ENCODE data around the gene HDAC10. TPM values are rescaled to one million over a fixed set of nuclear protein-coding genes. Genes with fewer than 3 reads are reported as not detected.
A peak's percentile ranks its signal among the peaks of the same experiment; 100 is the strongest.

Gene HDAC10, protein sequence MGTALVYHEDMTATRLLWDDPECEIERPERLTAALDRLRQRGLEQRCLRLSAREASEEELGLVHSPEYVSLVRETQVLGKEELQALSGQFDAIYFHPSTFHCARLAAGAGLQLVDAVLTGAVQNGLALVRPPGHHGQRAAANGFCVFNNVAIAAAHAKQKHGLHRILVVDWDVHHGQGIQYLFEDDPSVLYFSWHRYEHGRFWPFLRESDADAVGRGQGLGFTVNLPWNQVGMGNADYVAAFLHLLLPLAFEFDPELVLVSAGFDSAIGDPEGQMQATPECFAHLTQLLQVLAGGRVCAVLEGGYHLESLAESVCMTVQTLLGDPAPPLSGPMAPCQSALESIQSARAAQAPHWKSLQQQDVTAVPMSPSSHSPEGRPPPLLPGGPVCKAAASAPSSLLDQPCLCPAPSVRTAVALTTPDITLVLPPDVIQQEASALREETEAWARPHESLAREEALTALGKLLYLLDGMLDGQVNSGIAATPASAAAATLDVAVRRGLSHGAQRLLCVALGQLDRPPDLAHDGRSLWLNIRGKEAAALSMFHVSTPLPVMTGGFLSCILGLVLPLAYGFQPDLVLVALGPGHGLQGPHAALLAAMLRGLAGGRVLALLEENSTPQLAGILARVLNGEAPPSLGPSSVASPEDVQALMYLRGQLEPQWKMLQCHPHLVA
- 29.1 to 36.8 TPM (median 35.3 TPM) in 3 replicates for total RNA-seq
- long read RNA-seq, partial matches to known transcripts: 4 of 27 reads
- long read RNA-seq, other reads (novel, unspliced or antisense): 20 of 27 reads

DNA sequence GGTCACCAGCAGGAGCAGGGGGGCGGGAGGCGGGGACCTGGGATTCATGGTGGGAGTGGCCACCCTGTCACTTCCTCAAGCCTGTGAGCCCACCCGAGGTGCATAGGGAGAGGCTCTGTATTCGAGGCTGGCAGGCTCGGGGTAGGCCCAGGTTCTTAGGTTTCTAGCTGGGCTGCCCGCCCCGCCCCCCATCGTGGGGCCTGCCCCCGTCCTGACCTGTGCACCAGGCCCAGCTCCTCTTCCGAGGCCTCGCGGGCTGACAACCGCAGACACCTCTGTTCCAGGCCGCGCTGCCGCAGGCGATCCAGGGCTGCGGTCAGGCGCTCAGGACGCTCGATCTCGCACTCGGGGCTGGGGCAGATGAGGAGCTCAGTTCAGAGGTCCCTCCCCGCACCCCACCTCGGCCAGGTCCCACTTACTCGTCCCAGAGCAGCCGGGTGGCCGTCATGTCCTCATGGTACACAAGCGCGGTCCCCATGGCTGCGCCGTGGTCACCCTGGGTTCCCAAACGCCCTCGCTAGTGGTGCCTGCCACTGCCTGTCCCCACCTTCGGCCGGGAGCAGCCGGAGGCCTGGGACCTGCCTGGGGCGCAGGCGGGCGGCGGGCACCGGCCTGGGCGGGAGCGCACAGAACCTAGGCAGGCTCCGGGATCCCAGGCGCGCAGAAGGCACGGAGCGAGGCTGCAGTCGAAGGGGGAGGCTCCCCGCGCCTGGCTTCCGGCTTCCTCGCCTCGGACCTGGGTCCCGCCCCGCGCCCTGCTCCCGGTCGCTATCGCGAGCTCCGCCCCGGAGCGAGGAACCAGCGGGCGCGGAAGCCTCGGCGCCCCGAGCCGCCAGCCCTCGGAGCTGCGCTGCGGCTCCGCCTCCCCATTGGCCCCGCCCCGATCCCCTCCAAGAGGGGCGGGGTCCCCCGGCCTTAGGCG, at the start of gene HDAC10:
Gene HDAC10, minus strand, starts transcription at position 711 of the 922 bp plus-strand sequence. Its CDS starts 233 bp downstream, at position 478.
- no peaks in the 10 kb centered on the region for H3K27me3 Mint-ChIP-seq (ENCODE audit: low read depth)
- H3K4me3 Mint-ChIP-seq (ENCODE audit: unreplicated experiment): peak within 1 kb of the TSS; percentile 78
- H3K9me3 Mint-ChIP-seq (ENCODE audit: low read depth): no peaks in the 10 kb centered on the region
- H3K27ac Mint-ChIP-seq (ENCODE audit: unreplicated experiment): peak within 1 kb of the TSS; percentile 79
- TF ChIP-seq, protein P1, sequence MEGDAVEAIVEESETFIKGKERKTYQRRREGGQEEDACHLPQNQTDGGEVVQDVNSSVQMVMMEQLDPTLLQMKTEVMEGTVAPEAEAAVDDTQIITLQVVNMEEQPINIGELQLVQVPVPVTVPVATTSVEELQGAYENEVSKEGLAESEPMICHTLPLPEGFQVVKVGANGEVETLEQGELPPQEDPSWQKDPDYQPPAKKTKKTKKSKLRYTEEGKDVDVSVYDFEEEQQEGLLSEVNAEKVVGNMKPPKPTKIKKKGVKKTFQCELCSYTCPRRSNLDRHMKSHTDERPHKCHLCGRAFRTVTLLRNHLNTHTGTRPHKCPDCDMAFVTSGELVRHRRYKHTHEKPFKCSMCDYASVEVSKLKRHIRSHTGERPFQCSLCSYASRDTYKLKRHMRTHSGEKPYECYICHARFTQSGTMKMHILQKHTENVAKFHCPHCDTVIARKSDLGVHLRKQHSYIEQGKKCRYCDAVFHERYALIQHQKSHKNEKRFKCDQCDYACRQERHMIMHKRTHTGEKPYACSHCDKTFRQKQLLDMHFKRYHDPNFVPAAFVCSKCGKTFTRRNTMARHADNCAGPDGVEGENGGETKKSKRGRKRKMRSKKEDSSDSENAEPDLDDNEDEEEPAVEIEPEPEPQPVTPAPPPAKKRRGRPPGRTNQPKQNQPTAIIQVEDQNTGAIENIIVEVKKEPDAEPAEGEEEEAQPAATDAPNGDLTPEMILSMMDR (IDR thresholded peaks at IDR 0.05): no peak
- H3K4me1 Mint-ChIP-seq (ENCODE audit: low read depth): peaks cover 12% of the 10 kb centered on the region
- H3K36me3 Mint-ChIP-seq (ENCODE audit: low read depth): peaks cover 5% of the 10 kb centered on the region
- no peak for DNase-seq (ENCODE audit: low spot score)

DNA sequence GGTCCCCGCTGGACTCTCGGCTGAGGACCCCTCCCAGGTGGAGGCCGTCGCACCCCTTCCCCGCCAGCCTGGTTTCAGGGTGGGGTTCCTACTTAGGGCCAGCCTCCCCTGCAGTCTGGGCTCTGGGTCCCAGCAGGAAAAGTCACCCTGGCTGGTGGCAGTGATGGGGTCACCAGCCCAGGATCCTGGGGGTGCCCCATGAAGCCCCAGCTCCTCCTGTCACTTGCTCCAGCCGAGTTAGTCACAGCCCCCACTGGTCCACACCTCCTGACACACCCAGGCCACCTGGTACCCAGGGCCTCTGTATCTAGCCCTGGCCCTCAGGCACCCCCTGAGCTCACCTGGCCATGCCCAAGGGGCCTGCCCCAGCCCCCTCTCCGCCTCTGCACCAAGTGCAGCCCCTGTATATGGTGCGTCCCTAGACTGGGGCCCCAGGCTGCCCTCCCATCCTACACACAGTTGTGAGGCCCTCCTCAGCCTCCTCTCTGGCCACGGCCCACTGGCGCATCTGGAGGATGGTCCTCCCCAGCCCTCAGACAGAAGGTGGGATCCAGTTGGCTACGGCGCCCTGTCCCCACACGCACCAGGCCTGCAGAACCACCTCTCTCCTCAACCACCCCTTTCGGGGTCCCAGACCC, 49.7 kb upstream of the HDAC10 start:
- H3K9me3 Mint-ChIP-seq (ENCODE audit: low read depth): no peaks in the 10 kb centered on the region
- no peaks in the 10 kb centered on the region for H3K36me3 Mint-ChIP-seq (ENCODE audit: low read depth)
- no peak overlapping the region for H3K27ac Mint-ChIP-seq (ENCODE audit: unreplicated experiment)
- peak overlapping the region; percentile 25 for H3K4me3 Mint-ChIP-seq (ENCODE audit: unreplicated experiment)
- H3K27me3 Mint-ChIP-seq (ENCODE audit: low read depth): no peaks in the 10 kb centered on the region
- TF ChIP-seq, protein P1 (IDR thresholded peaks at IDR 0.05): no peak
- peaks cover 78% of the 10 kb centered on the region for H3K4me1 Mint-ChIP-seq (ENCODE audit: low read depth)
- DNase-seq (ENCODE audit: low spot score): no peak

DNA sequence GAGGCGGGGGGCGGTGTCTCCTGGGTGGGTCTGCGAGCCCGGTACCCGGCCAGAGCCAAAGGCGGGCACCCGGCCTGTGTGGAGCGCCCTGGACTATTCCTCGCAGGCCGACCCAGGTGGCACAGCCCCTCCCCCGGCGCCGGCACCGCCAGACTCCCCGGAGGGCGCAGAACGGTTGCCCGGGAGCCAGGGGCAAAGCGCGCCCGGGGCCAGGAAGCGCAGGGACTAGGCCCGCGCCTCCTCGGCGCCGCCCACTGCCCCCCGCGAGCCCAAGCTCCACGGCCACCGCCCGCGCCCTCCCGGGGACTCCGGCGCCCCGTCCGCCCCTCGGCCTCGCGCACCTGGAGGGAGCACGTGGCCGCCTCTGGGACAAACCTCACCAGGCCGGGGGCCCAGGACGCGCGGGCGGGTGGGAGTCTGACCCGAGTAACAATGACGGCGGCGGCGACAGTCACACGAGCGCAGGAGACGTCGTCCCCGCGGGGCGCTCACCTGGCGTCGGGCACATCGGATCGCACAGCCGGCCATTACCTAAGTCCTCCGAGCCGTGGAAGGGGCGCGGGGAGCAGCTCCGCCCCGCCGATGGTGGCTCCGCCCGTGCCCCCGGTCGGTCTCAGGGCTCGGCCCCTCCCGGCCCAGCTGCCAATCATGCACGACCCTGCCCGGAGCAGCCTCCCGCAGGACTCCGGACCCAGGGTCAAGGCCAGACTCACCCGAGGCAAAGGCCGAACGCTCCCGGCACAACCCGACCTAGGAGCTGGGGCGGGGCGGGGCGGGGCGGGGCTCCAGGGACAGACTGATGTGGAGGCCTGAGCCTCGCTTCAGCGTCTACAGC, 48.9 kb upstream of the HDAC10 start:
- no peak for DNase-seq (ENCODE audit: low spot score)
- H3K4me3 Mint-ChIP-seq (ENCODE audit: unreplicated experiment): no peak overlapping the region
- no peaks in the 10 kb centered on the region for H3K36me3 Mint-ChIP-seq (ENCODE audit: low read depth)
- H3K4me1 Mint-ChIP-seq (ENCODE audit: low read depth): peaks cover 78% of the 10 kb centered on the region
- no peaks in the 10 kb centered on the region for H3K9me3 Mint-ChIP-seq (ENCODE audit: low read depth)
- H3K27me3 Mint-ChIP-seq (ENCODE audit: low read depth): no peaks in the 10 kb centered on the region
- TF ChIP-seq, protein P1 (IDR thresholded peaks at IDR 0.05): no peak
- no peak overlapping the region for H3K27ac Mint-ChIP-seq (ENCODE audit: unreplicated experiment)

DNA sequence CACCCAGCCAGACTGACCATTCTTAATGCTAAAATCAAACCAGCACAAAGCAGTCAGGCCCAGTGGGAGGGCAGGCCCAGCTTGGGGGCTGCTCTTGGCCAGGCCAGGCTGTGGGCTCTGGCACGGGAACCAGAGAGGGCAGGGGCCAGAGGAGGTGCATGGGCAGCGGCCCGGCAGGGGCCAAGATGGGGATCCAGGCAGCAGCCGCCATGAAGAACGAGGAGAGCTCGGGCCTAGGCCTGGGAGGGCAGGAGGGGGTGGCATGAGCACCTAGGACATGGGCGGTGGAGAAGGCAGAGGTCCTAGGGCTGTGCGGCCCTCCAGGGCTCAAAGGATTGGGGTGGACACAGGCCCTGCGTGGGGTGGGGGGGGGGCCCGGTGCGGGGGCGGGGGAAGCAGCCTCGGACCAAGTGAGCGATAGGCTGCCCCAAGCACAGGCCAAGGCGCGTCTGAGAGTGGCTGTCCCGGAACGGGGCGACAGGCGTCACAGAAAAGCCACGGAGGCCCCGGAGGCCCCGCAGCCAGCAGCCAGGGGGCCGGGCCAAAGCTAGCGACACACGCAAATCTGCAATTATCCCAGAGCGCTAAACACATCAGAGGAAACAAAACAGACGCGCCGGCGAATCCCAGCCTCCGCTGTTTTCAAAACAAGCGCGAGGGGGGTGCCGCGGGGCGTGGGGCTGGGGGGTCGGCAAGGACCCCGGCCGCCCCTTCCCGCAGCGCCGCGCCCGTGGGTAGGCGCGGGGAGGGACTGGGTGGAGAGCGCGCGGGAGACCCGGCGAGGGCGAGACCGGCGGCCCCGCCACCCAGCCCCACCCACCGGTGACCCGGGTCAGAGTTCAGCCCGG, 48.1 kb upstream of the HDAC10 start:
- H3K36me3 Mint-ChIP-seq (ENCODE audit: low read depth): no peaks in the 10 kb centered on the region
- TF ChIP-seq, protein P1 (IDR thresholded peaks at IDR 0.05): no peak
- no peaks in the 10 kb centered on the region for H3K27me3 Mint-ChIP-seq (ENCODE audit: low read depth)
- no peak overlapping the region for H3K27ac Mint-ChIP-seq (ENCODE audit: unreplicated experiment)
- no peak for DNase-seq (ENCODE audit: low spot score)
- H3K4me3 Mint-ChIP-seq (ENCODE audit: unreplicated experiment): no peak overlapping the region
- H3K9me3 Mint-ChIP-seq (ENCODE audit: low read depth): no peaks in the 10 kb centered on the region
- peaks cover 78% of the 10 kb centered on the region for H3K4me1 Mint-ChIP-seq (ENCODE audit: low read depth)
